ENCODE data around the gene TRPM8. TPM values are rescaled to one million over a fixed set of nuclear protein-coding genes. Genes with fewer than 3 reads are reported as not detected.
A peak's percentile ranks its signal among the peaks of the same experiment; 100 is the strongest.

TRPM8 gene
- total and polyA plus RNA-seq, 2 of the 13 experiments (the other 11 are each of a cell fraction or from before 2014, with no cell fraction given): 0.12 TPM; not detected in 1

GRCh38 chr2:233981574-233982420 is 64.6 kb downstream of the TRPM8 start (continued):
- TF ChIP-seq ZFP62 (CRISPR knock-in tag; IDR thresholded peaks at IDR 0.05) (no peak), MTA3 (CRISPR knock-in tag; IDR thresholded peaks at IDR 0.05) (no peak), HMGXB3 (CRISPR knock-in tag; IDR thresholded peaks at IDR 0.05; ENCODE audit: borderline replicate concordance) (no peak), ZNF556 (CRISPR knock-in tag; IDR thresholded peaks at IDR 0.05; ENCODE audit: borderline replicate concordance) (no peak), MAFG (CRISPR knock-in tag; IDR thresholded peaks at IDR 0.05) (no peak), MAFF (IDR thresholded peaks at IDR 0.05; ENCODE audit: low read depth, low read length) (peak; percentile 90), GMEB2 (CRISPR knock-in tag; IDR thresholded peaks at IDR 0.05; ENCODE audit: low read depth) (no peak), ATAD3A (CRISPR knock-in tag; IDR thresholded peaks at IDR 0.05) (no peak), BCL6 (CRISPR knock-in tag; IDR thresholded peaks at IDR 0.05) (peak; percentile 38; the same call in 1 of the 2 replicates), ZNF598 (CRISPR knock-in tag; IDR thresholded peaks at IDR 0.05; ENCODE audit: borderline replicate concordance) (no peak), ZNF552 (CRISPR knock-in tag; IDR thresholded peaks at IDR 0.05; ENCODE audit: borderline replicate concordance) (no peak), ATF7 (IDR thresholded peaks at IDR 0.05) (no peak), ATF7 (CRISPR knock-in tag; IDR thresholded peaks at IDR 0.05) (no peak), REPIN1 (CRISPR knock-in tag; IDR thresholded peaks at IDR 0.05; ENCODE audit: borderline replicate concordance, low read depth) (no peak), HNRNPUL1 (IDR thresholded peaks at IDR 0.05; ENCODE audit: low read depth, low read length) (0 out of 2 replicates have a peak, but pooled peaks have one; percentile 56), ZNF83 (CRISPR knock-in tag; IDR thresholded peaks at IDR 0.05; ENCODE audit: borderline replicate concordance) (no peak), ZNF709 (CRISPR knock-in tag; IDR thresholded peaks at IDR 0.05) (no peak), RAD21 (CRISPR knock-in tag; IDR thresholded peaks at IDR 0.05) (no peak), ZNF577 (CRISPR knock-in tag; IDR thresholded peaks at IDR 0.05; ENCODE audit: borderline replicate concordance, low read depth) (no peak), BCL3 (CRISPR knock-in tag; IDR thresholded peaks at IDR 0.05) (no peak), CEBPB (IDR thresholded peaks at IDR 0.05; ENCODE audit: borderline replicate concordance, low read depth, low read length) (peak; percentile 93), MED13 (CRISPR knock-in tag; IDR thresholded peaks at IDR 0.05) (no peak), ZNF678 (CRISPR knock-in tag; IDR thresholded peaks at IDR 0.05) (no peak), ZNF446 (CRISPR knock-in tag; IDR thresholded peaks at IDR 0.05) (no peak), ZNF672 (CRISPR knock-in tag; IDR thresholded peaks at IDR 0.05) (no peak)
